ENCODE measurements around the gene XYLT1.

Gene XYLT1

GRCh38 chr16:17395849-17396480 lies 74.8 kb downstream of the XYLT1 start:
- DNase-seq: no peak

DNA sequence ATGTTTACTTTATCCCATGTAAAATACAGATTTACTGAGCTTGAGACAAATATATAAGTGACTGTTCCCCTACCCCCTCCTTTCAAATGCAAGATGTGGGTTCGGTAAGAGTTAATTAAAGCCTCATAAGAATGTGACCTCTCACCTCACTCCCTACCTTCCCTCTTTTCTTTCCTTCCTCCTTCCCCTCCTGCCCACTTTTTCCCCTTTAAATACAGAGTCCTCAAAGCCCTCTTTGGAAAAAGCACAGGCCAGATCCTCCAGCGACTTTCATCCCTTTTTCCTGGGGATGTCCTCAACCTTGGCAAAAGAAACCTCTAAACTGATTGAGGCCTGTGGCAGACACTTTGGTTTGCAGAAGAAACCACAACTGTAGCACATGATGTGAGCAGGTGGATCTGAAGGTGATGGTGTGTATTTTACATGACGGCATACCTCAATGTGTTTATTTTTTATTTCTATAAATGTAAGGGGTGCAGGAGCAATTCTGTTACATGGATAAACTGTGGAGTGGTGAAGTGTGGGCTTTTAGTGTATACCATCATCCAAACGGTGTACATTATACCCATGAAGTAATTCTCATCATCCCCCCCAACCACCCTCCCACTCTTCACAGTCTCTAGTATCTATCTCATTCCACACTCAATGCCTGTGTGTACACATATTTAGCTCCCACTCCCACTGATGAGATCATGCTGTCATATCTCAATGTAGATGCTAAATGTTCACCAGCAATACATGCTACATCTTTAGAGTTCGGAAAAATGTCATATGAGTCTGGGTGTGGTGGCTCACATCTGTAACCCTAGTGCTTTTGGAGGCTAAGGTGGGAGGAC lies 77.7 kb downstream of the XYLT1 start:
- DNase-seq: no peak

DNA sequence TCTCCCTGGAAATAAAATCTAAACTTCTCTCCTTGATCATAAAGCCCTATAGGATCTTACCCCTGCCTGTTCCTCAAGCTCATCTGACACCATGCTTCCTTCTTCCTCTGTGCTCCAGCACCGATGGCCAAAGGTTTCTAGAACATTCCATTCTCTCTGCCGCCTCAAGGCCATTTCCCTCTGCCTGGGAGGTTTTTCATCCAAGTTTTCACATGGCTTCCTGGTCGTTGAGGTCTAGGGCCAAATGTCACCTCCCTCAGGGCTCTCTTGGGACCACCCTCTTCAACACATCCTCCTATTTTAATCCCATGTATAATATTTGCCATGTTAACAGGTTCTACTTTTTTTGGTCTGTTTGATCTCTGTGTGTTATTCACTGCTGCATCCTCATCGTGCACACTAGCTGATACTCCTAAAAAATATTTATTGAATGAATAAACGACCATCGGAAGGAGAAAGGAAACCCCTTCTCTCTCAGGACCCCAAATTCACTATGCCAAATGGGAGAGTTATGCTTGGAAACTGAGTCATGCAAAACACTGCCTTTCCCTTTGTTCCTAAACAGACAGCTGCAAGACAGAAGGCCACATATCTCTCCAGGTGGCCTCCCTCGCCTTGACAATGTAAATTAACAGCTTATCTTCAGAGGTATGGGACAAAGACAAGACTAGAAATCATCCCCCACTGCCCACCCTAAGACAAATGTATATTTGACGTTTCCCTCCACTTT lies 78.5 kb downstream of the XYLT1 start:
- DNase-seq: no peak

DNA sequence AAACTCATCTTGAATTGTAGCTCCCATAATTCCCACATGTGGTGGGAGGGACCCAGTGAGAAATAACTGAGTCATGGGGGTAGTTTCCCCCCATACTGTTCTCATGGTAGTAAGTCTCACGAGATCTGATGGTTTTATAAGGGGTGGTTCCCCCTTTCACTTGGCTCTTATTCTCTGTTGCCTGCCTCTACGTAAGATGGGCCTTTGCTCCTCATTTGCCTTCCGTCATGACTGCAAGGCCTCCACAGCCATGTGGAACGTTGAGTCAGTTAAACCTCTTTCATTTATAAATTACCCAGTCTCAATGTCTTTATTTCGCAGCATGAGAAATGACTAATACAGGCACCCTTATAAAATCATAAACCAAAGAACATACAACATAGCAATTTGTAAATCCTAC lies 79.0 kb downstream of the XYLT1 start:
- DNase-seq: no peak

DNA sequence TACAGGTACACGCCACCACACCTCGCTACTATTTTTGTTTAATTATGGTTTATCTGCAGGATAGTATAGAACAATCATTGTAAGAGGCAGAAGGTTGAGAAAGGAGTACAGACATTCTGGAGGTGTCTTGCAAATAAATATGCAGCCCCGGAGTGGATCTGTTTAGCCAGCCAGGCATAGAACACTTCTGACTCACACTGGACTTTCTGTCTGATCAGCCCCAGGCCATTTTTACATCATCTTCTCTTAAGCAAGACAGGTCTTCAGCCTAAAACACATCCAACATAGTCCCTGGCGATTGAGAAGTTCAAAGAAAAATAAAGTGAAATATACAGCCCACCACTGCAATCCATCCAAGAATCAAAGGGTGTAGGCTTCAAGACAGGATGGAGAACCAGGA lies 81.4 kb downstream of the XYLT1 start:
- DNase-seq: no peak

DNA sequence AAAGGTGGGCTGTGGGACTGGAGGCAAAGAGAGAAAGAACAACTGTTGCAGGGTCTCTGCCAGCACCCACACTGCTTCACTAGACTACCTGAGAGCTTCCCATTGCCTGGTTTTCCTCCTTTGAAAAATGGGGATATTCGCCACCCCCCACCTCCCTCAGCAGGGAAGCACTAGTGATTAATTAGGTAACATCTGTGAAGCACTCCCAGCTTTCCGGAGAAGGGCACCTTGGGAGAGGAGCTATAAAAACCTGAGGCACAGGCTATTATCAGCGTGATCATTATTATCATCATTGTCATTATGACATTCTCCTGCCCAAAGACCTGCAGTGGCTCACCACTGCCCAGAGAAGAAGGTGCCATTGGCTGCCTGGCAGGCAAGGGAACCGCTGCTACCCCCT lies 83.5 kb downstream of the XYLT1 start:
- no peak for DNase-seq

GRCh38 chr16:17386229-17386628 lies 84.5 kb downstream of the XYLT1 start:
- no peak for DNase-seq

DNA sequence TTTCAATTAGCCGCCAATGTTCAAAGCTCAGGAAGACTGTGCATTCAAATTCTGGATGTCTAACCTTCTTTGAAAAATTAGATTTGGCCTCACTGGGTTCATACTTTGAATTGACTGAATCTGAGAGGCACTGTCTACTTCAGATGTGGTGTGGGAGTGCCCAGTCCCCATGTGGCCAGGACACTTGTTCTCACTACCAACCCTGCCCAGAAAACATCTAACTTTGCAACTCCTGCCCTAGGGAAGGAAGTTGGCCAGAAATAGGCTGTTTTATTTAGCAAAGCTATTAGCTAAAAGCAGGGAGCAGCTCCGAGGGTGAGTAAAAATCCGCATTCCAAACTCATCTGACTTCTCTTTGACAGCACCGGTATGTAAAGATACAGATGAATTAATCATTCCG lies 86.3 kb downstream of the XYLT1 start:
- no peak for DNase-seq

GRCh38 chr16:17382949-17383863 lies 87.6 kb downstream of the XYLT1 start:
- DNase-seq: no peak

- no peak for DNase-seq
Measured at GRCh38 chr16:17382514-17382913, 88.2 kb downstream of the XYLT1 start.

DNA sequence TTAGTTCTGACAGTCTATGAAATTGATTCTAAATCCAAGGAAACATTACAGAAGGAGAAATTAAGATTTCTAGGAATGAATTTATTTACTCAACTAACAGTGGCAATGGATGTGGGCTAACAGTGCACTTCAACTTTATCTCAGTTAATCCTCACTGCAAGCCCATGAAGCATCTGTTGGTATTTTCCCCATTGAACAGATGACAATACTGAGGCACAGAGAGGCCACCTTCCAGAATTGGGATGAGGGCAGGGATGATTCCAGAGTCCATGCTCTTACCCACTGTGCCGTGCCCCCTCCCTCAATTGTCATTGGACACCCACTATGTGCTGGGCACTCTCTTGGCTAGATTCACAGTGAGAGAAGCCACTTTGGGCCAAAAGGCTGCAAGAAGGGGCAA lies 89.0 kb downstream of the XYLT1 start:
- no peak for DNase-seq

DNA sequence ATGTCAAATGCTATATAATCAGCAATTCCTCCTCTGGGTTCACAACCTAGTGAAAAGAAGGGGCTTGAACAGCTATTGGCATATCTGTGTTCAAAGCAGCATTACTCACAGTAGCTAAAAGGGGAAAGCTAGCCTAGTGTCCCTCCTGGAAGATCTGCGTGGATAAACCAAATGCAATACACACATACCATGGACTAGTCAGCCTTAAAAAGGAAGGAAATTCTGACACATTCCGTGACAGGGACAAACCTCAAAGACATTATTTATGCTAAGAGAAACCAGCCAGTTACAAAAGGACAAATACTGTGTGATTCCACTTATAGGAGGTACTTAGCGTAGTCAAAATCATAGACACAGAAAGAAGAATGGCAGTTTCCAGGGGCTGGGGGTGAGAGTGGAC lies 90.1 kb downstream of the XYLT1 start:
- no peak for DNase-seq

- DNase-seq: no peak
Measured at GRCh38 chr16:17379121-17379571, 91.6 kb downstream of the XYLT1 start.

GRCh38 chr16:17377360-17378324 lies 93.1 kb downstream of the XYLT1 start:
- DNase-seq: no peak

- DNase-seq: no peak
Measured at GRCh38 chr16:17375461-17376304, 95.1 kb downstream of the XYLT1 start.

- no peak for DNase-seq
Measured at GRCh38 chr16:17374668-17375255, 96.0 kb downstream of the XYLT1 start.

- no peak for DNase-seq
Measured at GRCh38 chr16:17373533-17373932, 97.2 kb downstream of the XYLT1 start.

GRCh38 chr16:17372386-17372785 lies 98.4 kb downstream of the XYLT1 start:
- no peak for DNase-seq

- DNase-seq: no peak
Measured at GRCh38 chr16:17371299-17371698, 99.5 kb downstream of the XYLT1 start.

DNA sequence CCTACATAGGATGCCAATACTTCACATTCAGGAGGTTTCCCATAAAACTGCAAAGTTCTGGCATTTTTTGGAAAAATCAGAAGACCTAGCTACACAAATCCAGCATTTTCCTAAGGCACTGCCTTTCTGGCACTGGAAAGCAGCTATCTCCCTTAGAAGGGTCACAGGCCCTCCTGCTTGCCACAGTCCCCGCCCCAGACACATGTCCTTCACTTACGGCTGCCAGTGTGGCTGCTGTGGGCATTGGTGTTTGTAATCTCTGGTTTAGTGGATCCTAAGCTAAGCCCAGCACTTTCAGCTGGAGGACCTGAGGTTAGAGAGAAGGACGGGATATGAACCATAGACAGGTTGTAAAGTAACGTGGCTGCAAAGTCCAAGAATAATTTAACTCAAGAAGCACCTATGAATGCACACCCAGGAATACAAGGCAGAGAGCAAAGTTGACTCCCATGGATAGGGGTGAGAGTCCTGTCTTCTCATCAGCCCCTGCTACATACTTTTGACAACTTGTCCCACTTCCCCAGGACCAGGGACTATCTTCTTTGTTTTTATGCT lies 100.0 kb downstream of the XYLT1 start:
- no peak for DNase-seq

Measured in NCI-H146 (cell line).